ENCODE results near the gene IKZF1. TPM values are rescaled to one million over a fixed set of nuclear protein-coding genes. Genes with fewer than 3 reads are reported as not detected.

Gene IKZF1
- total RNA-seq, 1 donor from 2014 or later: 0.11 TPM

- Mint-ChIP-seq H3K4me3 (no peak overlapping the region), H3K27me3 (ENCODE audit: insufficient read depth, low read depth) (peaks cover 2% of the 10 kb centered on the region), H3K9me3 (peaks cover 5% of the 10 kb centered on the region), H3K36me3 (no peaks in the 10 kb centered on the region), H3K4me1 (no peaks in the 10 kb centered on the region), H3K27ac (no peak overlapping the region)
- no peak for DNase-seq (ENCODE audit: low spot score)
- Histone ChIP-seq H3K27ac (no peak overlapping the region), H3K9me3 (ENCODE audit: low read depth) (no peaks in the 10 kb centered on the region), H3K36me3 (no peaks in the 10 kb centered on the region), H3F3A (ENCODE audit: low read depth) (no peaks in the 10 kb centered on the region), H3K9ac (no peak overlapping the region), H3K4me3 (no peak overlapping the region), H3K4me2 (no peak overlapping the region), H3K79me2 (ENCODE audit: low read depth) (no peaks in the 10 kb centered on the region), H3K27me3 (no peaks in the 10 kb centered on the region), H3K4me1 (no peaks in the 10 kb centered on the region), H2AFZ (replicated peaks) (no peak overlapping the region), H4K20me1 (ENCODE audit: low read depth) (no peaks in the 10 kb centered on the region)
- TF ChIP-seq EZH2 (IDR thresholded peaks at IDR 0.05): no peak
- TF ChIP-seq CTCF (IDR thresholded peaks at IDR 0.05): no peak
- TF ChIP-seq EZH2phosphoT487 (IDR thresholded peaks at IDR 0.05): no peak
Measured at GRCh38 chr7:50281680-50282445, 22.7 kb upstream of the IKZF1 start.

- H3K27me3 ChIP-seq: no peaks in the 10 kb centered on the region
- no peak for DNase-seq (ENCODE audit: low spot score)
- Mint-ChIP-seq H3K9me3 (peaks cover 5% of the 10 kb centered on the region), H3K4me3 (no peak overlapping the region), H3K4me1 (no peaks in the 10 kb centered on the region), H3K27me3 (ENCODE audit: insufficient read depth, low read depth) (peaks cover 2% of the 10 kb centered on the region), H3K27ac (no peak overlapping the region), H3K36me3 (no peaks in the 10 kb centered on the region)
- no peaks in the 10 kb centered on the region for H3F3A ChIP-seq (ENCODE audit: low read depth)
- H3K9ac ChIP-seq: no peak overlapping the region
- no peaks in the 10 kb centered on the region for H3K79me2 ChIP-seq (ENCODE audit: low read depth)
- H4K20me1 ChIP-seq (ENCODE audit: low read depth): no peaks in the 10 kb centered on the region
- no peak overlapping the region for H2AFZ ChIP-seq (replicated peaks)
- no peaks in the 10 kb centered on the region for H3K9me3 ChIP-seq (ENCODE audit: low read depth)
- H3K4me1 ChIP-seq: no peaks in the 10 kb centered on the region
- TF ChIP-seq EZH2phosphoT487 (IDR thresholded peaks at IDR 0.05) (no peak), EZH2 (IDR thresholded peaks at IDR 0.05) (no peak), CTCF (IDR thresholded peaks at IDR 0.05) (no peak)
- H3K36me3 ChIP-seq: no peaks in the 10 kb centered on the region
- H3K4me3 ChIP-seq: no peak overlapping the region
- H3K4me2 ChIP-seq: no peak overlapping the region
- H3K27ac ChIP-seq: no peak overlapping the region
Measured at GRCh38 chr7:50282813-50283605, 21.5 kb upstream of the IKZF1 start.

GRCh38 chr7:50283731-50284130, 20.8 kb upstream of the IKZF1 start:
- H2AFZ ChIP-seq (replicated peaks): no peak overlapping the region
- H4K20me1 ChIP-seq (ENCODE audit: low read depth): no peaks in the 10 kb centered on the region
- H3K9me3 ChIP-seq (ENCODE audit: low read depth): no peaks in the 10 kb centered on the region
- Mint-ChIP-seq H3K9me3 (peaks cover 4% of the 10 kb centered on the region), H3K27me3 (ENCODE audit: insufficient read depth, low read depth) (peaks cover 2% of the 10 kb centered on the region), H3K4me3 (no peak overlapping the region), H3K36me3 (no peaks in the 10 kb centered on the region), H3K27ac (no peak overlapping the region), H3K4me1 (no peaks in the 10 kb centered on the region)
- H3K79me2 ChIP-seq (ENCODE audit: low read depth): no peaks in the 10 kb centered on the region
- H3K27ac ChIP-seq: no peak overlapping the region
- no peaks in the 10 kb centered on the region for H3K27me3 ChIP-seq
- no peak for DNase-seq (ENCODE audit: low spot score)
- H3K4me1 ChIP-seq: no peaks in the 10 kb centered on the region
- H3K4me3 ChIP-seq: no peak overlapping the region
- H3K36me3 ChIP-seq: no peaks in the 10 kb centered on the region
- H3K4me2 ChIP-seq: no peak overlapping the region
- TF ChIP-seq EZH2phosphoT487 (IDR thresholded peaks at IDR 0.05): no peak
- no peak for TF ChIP-seq CTCF (IDR thresholded peaks at IDR 0.05)
- TF ChIP-seq EZH2 (IDR thresholded peaks at IDR 0.05): no peak
- H3F3A ChIP-seq (ENCODE audit: low read depth): no peaks in the 10 kb centered on the region
- no peak overlapping the region for H3K9ac ChIP-seq

All from neural progenitor cell (in vitro differentiated cells).